Activated T-cell treated with anti-CD3 and anti-CD28 coated beads, Interleukin-2, amount 50 U/mL, for 48 hours (primary cell): ENCODE data around the gene WRAP53.

ENCODE experiments used
- DNase-seq, 2 experiments: peaks; one replicate each; pipeline ENCODE4 v3.0.0-alpha.2; 2020

WRAP53 gene

DNA sequence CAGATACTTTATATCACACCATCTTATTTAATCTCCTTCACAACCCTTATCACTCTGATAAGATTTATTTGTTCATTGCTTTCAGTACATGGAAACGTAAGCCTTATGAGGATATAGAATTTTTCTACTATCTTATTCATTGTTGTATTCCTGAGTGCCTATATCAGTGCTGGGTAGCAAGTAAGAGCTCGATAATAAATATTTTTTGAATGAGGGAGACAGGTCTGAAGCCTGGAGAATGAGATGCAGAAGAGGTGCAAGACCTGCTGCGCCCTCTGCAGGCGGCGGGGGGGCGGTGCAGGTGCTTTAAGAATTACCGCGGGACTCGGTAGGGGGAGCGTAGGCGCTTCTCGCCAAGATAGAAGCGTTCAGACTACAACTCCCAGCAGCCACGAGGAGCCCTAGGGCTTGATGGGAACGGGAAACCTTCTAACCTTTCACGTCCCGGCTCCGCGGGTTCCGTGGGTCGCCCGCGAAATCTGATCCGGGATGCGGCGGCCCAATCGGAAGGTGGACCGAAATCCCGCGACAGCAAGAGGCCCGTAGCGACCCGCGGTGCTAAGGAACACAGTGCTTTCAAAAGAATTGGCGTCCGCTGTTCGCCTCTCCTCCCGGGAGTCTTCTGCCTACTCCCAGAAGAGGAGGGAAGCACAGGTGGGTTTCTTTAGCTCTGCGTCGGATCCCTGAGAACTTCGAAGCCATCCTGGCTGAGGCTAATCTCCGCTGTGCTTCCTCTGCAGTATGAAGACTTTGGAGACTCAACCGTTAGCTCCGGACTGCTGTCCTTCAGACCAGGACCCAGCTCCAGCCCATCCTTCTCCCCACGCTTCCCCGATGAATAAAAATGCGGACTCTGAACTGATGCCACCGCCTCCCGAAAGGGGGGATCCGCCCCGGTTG, at the start of gene WRAP53:
Gene WRAP53 (plus strand): TSS at position 570 of the 900 bp plus-strand sequence. CDS start 172 bp downstream, at position 742.
- DNase-seq = peak; percentile 98 to 99

- DNase-seq = no peak
Observed at GRCh38 chr17:7640783-7641182, 47.5 kb upstream of the WRAP53 start.

GRCh38 chr17:7641635-7642034, 46.6 kb upstream of the WRAP53 start:
- peak in 1 of 2 experiments; percentile 41 for DNase-seq

- no peak for DNase-seq
Observed at GRCh38 chr17:7644775-7645174, 43.5 kb upstream of the WRAP53 start.

GRCh38 chr17:7646457-7646856, 41.8 kb upstream of the WRAP53 start:
- no peak for DNase-seq

- no peak for DNase-seq
Observed at GRCh38 chr17:7647018-7647417, 41.3 kb upstream of the WRAP53 start.

DNA sequence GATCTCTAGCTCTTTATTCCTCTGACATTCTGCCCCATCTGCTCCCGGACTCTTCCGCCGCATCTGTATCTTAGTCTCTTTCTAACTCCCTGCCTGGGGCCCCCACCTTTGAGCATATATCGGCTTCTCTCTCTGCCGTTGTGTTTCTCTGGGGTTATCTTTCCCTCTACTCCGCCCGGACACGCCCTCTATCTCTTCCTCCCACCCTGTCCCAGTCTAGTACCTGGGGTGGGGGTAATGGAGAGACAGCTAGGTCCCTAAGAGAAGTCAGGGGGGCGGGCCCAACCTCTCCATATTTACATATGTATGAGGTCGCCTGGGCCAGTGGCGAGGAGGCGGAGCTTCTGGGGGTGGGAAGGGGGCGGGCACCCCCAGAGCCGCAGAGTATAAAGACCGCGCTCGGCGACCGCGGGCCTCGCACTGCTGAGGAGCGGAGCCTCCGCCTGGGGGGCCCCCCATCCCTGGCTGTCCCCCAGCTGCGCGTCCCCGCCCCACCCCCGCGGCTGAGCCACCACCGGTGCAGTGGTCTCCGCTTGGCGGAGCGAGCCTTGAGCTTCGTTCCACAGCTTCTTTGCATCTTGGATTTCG, 37.7 kb upstream of the WRAP53 start, which contains the start of gene ATP1B2:
Gene ATP1B2 (plus strand): TSS at position 418 of the 588 bp plus-strand sequence. CDS start 593 bp downstream, outside the sequence.
- peak; percentile 77 to 81 for DNase-seq

- DNase-seq = no peak
Observed at GRCh38 chr17:7651097-7651664, 37.1 kb upstream of the WRAP53 start.

- no peak for DNase-seq
Observed at GRCh38 chr17:7651665-7652387, 36.5 kb upstream of the WRAP53 start.

- no peak for DNase-seq
Observed at GRCh38 chr17:7652388-7653356, 35.6 kb upstream of the WRAP53 start.

DNA sequence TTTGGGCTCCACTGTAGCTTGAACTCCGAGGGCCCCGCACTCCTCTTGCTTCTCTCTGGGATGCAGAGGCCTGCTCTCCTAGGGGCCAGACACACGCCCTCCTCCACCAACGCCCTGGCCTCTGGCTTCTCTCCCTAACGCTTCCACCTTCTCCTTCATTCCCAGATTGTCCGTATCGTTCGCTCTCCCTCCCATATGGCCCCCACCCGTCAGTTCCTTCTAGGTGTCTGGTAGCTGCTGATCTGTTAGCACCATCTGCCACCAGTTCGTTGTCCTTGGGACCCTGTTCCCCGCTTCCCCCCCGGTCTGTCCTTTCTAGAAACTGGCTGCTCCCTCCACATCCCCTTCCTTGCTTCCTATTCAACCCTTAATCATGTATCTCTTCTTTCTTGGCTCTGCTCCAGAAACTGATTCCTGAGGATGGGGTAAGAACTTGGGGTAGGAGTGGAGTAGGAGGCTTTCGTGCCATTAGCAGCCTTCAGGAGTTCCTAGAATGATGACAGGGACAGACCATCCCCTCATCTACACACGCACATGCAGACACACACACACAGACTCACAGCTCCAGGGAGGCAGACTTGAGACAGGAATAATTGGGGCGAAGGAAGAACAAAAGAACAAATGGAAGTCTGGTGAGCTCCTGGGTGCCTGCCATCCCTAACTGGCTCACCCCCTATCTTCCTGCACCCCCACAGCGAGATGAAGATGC, 33.3 kb upstream of the WRAP53 start:
- DNase-seq = no peak

DNA sequence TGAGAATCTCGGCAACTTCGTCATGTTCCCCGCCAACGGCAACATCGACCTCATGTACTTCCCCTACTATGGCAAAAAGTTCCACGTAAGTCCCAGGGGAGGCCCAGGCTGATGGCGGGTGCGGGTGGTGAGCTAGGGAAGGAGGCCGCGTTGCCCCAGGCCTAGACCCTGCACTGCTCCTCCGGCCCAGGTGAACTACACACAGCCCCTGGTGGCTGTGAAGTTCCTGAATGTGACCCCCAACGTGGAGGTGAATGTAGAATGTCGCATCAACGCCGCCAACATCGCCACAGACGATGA, 32.8 kb upstream of the WRAP53 start:
- no peak for DNase-seq

DNA sequence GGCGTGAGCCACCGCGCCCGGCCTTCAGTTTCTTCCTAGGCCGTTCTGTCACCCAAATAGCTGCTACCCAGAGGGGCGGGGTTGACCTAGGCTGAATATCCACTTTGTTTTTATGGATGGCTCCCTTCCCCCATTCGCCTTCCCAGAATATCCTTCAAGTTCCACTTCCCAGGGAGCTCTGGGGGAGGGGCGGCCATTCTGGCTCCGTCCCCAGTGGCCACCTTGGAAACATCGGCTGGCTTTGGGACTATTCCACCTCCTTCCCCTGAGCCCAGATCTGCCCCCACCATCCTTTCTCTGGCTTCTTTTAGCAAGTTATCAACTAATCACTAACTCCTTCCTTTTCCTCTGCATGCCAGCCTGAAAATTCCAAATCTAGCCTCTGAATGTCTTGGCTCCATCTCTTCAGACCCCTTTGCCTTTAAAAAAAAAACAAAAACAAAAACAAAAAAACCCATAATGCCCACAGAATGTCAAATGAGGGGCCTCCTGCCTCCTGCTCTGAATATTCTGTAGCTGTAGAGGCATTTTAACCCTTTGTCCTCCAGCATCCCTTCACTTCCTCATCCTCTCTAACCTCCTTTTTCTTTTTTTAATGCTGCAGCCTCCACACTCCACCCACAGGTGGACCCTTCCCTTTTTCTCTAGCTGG, 31.2 kb upstream of the WRAP53 start:
- no peak for DNase-seq

GRCh38 chr17:7667656-7668406, 20.4 kb upstream of the WRAP53 start:
- no peak for DNase-seq

DNA sequence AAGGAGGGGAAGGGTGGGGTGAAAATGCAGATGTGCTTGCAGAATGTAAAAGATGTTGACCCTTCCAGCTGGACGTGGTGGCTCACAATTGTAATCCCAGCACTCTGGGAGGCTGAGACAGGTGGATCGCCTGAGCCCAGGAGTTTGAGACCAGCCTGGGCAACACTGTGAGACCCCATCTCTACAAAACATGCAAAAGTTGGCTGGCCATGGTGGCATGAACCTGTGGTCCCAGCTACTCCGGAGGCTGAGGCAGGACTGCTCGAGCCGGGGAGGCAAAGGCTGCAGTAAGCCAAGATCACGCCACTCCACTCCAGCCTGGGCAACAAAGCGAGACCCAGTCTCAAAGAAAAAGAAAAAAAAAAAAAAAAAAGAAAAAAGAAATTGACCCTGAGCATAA, 19.8 kb upstream of the WRAP53 start:
- DNase-seq = no peak

DNA sequence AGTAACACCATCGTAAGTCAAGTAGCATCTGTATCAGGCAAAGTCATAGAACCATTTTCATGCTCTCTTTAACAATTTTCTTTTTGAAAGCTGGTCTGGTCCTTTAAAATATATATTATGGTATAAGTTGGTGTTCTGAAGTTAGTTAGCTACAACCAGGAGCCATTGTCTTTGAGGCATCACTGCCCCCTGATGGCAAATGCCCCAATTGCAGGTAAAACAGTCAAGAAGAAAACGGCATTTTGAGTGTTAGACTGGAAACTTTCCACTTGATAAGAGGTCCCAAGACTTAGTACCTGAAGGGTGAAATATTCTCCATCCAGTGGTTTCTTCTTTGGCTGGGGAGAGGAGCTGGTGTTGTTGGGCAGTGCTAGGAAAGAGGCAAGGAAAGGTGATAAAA, 15.0 kb upstream of the WRAP53 start:
- DNase-seq = peak; percentile 76 to 84

GRCh38 chr17:7674934-7675333, 13.3 kb upstream of the WRAP53 start:
- no peak for DNase-seq

GRCh38 chr17:7676533-7676932, 11.7 kb upstream of the WRAP53 start:
- DNase-seq = no peak

DNA sequence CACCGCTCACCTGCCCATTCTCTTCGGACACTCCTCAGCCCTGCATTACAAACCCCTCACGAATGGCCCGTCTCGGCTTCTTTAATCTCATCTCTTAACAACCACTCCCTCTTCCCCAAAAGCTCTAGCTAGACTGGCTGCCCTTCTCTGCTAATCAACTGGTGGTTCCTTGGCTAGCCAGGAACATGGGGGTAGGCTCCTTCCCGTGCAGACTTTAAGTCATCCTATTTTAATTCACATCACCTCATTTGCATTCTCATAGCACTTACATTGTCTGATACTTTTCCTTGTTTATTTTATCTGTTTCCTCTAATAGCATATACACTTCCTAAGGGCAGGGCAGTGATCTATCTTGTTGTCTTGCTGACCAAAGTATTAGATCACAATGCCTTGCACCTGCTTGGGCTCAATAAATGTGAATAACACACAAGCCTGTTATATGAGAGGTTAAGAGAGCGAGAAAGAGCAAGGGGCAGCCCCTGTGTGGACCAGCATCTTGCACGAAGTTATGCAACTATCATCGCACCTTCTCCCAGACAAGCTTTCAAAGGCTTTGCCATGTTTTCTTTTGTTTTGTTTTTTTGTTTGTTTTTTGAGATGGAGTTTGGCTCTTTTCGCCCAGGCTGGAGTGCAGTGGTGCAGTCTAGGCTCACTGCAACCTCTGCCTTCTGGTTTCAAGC, 10.7 kb upstream of the WRAP53 start:
- no peak for DNase-seq
